Bronchial epithelial cell (primary cell): ENCODE measurements around the gene CD247. TPM values are rescaled to one million over a fixed set of nuclear protein-coding genes. Genes with fewer than 3 reads are reported as not detected.

Experiments used
- DNase-seq: peaks from one replicate; pipeline ENCODE4 v3.0.0-alpha.2; 2010; ENCODE audit warnings: low read depth
- FAIRE-seq: peaks from 2 replicates; lab custom pipeline; 2011; peaks lifted over from hg19 to GRCh38; lab: Jason Lieb, UNC
- H3K27me3 ChIP-seq: 2 replicates; pipeline ENCODE4 v1.5.1; 2011; ENCODE audit warnings: low read length; ENCODE audit not compliant: control insufficient read depth, insufficient read depth
- H3K36me3 ChIP-seq: 2 replicates; pipeline ENCODE4 v1.5.1; 2011; ENCODE audit warnings: low read length; ENCODE audit not compliant: control insufficient read depth, insufficient read depth
- H3K4me3 ChIP-seq: 2 replicates; pipeline ENCODE4 v1.5.1; 2011; ENCODE audit warnings: mild to moderate bottlenecking, low read depth, low read length, control low read depth
- total RNA-seq: library from RNA; depleted of rRNA; stranded (reverse); fragments of >200 nt; gene quantifications from 2 replicates; pipeline ENCODE4 v1.2.1, GENCODE V29; 2014
- TF ChIP-seq, protein P1 (sequence below): IDR thresholded peaks from 2 replicates; pipeline ENCODE4 v1.5.1; 2011; ENCODE audit warnings: mild to moderate bottlenecking, moderate library complexity, low read length, control low read depth, inconsistent platforms; ENCODE audit not compliant: insufficient read depth, severe bottlenecking

The CD247 gene
- total RNA-seq, 1 donor from 2014 or later = not detected

DNA sequence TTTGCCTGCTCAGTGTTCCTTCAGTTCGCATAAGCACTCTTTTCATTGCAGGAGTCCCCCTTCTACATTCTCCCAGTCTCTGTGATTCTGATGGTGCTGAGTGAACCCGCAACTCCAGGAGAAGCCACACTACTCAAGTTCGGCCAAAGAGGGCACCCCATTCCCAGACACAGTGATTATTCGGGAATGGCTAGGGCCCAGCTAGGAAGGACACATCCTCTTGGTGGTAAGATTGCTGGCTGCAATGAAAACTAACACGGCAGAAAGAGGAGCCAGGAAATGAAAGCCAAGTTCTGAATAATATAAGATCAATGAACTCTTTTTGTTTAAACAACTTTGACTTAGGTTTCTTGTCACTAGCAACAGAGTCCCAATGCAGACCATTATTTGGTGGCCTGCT is 20.3 kb upstream of the CD247 start:
- no peak for DNase-seq
- H3K27me3 ChIP-seq = no peaks in the 10 kb centered on the region
- no peak overlapping the region for H3K4me3 ChIP-seq
- no peaks in the 10 kb centered on the region for H3K36me3 ChIP-seq
- FAIRE-seq = no peak
- TF ChIP-seq, protein P1, sequence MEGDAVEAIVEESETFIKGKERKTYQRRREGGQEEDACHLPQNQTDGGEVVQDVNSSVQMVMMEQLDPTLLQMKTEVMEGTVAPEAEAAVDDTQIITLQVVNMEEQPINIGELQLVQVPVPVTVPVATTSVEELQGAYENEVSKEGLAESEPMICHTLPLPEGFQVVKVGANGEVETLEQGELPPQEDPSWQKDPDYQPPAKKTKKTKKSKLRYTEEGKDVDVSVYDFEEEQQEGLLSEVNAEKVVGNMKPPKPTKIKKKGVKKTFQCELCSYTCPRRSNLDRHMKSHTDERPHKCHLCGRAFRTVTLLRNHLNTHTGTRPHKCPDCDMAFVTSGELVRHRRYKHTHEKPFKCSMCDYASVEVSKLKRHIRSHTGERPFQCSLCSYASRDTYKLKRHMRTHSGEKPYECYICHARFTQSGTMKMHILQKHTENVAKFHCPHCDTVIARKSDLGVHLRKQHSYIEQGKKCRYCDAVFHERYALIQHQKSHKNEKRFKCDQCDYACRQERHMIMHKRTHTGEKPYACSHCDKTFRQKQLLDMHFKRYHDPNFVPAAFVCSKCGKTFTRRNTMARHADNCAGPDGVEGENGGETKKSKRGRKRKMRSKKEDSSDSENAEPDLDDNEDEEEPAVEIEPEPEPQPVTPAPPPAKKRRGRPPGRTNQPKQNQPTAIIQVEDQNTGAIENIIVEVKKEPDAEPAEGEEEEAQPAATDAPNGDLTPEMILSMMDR = no peak

DNA sequence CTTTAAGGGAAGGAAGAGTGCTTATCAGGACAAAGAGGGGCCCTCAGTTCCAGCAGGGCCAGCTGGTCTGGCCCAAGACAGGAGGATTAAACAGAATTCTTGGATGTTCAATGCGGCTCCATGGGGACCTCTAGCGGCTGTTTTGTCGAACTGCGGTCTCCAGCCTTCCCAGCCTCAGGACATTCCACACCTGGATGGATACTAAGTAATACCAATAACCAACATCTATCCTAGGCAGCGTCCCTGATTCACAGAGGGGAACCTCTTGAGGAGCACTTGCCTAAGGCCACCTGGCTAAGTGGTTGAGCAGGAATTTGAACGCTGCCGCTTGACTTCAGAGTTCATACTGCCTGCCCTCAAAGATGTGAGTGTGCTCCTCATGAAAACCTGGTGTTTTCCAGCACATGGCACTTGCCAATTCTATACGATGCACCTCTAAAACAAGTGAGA is 15.5 kb upstream of the CD247 start:
- no peaks in the 10 kb centered on the region for H3K27me3 ChIP-seq
- TF ChIP-seq, protein P1 = peak; percentile 92
- DNase-seq (peak; percentile 51), FAIRE-seq (no peak)
- H3K36me3 ChIP-seq = no peaks in the 10 kb centered on the region
- H3K4me3 ChIP-seq = no peak overlapping the region

DNA sequence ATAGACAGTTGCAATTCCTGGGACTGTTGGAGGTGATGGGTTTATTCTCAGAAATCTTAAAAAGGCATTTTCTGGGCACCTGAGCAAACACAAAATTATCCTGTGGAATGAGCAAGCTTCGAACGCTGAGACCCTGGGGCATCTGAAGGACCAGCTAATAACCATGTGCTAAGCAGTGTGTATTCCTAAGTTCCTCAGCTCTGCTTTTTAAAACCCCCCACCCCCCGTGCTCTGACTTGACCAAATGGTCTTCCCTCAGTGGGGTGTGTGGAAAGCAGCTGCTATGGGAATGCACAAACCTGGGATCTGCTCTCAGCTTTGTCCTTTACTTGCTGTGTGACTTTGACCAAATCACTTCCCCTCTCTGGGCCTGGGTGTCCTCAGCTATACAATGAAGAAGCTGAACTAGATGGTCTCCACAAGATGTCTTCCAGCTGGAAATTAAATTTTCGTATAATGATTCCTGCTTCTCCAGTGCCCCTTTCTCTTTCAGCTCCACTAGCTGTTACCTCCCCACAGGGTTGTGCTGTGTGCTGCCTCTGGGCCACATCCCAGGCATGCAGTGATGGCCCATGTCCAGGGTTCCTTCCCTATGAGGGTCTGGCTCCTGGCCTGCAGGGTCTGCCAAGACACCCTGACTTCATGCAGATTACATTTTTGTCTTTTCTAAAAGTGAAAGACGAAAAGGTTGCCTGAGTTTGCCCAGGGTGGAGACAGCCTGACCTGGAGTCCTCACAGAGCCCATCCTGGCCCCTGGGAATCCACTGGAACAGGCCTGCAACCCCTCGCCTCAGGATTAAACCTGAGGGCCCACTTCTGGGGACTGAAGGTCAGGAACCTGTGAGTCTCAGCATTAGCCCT is 14.9 kb upstream of the CD247 start:
- H3K4me3 ChIP-seq = no peak overlapping the region
- no peaks in the 10 kb centered on the region for H3K36me3 ChIP-seq
- DNase-seq (no peak), FAIRE-seq (no peak)
- no peaks in the 10 kb centered on the region for H3K27me3 ChIP-seq
- TF ChIP-seq, protein P1 = no peak

DNA sequence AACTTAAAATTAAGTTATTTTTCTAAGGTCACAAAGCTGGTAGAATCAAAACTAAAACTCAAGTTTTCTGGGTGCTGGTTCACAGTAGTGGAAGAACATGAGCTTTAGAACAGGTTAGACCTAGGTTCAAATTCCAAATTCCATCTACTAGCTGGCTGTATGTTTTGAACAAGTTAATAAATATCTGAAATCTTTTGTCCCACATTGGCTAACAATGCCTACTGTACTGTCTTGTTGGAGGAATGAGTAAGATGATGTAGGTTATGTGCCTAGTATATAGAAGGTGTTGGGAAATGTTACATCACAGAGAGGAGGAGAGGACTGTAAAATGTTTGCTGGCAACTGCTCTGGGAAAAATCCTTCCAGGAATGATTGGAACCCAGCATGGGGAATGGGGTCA is 14.0 kb upstream of the CD247 start:
- FAIRE-seq (no peak), DNase-seq (no peak)
- H3K36me3 ChIP-seq = no peaks in the 10 kb centered on the region
- H3K27me3 ChIP-seq = no peaks in the 10 kb centered on the region
- TF ChIP-seq, protein P1 = no peak
- no peak overlapping the region for H3K4me3 ChIP-seq

DNA sequence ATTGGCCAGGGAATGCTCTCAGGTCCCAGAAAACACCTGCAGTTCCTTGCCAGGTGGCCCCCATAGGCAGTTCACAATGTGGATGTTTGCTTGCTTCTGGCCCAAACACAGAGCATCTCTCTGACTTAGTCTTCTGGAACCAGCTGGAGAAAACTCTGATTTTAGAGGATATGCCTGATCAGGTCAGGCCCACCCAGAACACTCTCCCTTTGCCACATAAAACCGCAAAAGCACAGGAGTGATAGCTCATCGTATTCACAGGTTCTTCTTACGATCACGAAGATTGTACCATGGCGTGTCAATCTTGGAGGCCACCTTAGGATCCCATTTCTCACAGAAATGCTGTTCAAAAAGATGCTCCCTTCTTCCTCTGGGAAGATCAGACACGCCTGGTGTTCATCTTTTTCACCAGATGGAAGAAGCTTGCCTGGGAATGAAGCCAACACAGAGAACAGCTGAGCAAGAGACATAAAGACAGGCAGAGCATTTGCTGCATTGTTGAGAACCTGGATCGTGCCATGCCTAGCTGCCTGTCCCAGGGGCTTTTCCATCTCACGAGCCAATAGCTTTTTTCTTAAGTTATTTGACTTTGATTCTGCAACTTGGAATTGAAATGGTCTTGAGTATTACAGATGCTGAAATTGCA is 11.6 kb upstream of the CD247 start:
- no peaks in the 10 kb centered on the region for H3K36me3 ChIP-seq
- TF ChIP-seq, protein P1 = no peak
- H3K4me3 ChIP-seq = no peak overlapping the region
- FAIRE-seq = peak; percentile 28
- DNase-seq = no peak
- no peaks in the 10 kb centered on the region for H3K27me3 ChIP-seq
